OCI-M2 (cell line): ENCODE measurements around the gene C16orf95.
"Not testable (repeated sequence)": the region's sequence is repeated elsewhere in the genome, so short reads cannot be mapped to it uniquely, and the experiment has no call there.

Experiments
- DNase-seq: peaks from one replicate; lab custom pipeline; 2025; ENCODE audit not compliant: unreplicated experiment; lab: John Stamatoyannopoulos, UW

Gene C16orf95

DNA sequence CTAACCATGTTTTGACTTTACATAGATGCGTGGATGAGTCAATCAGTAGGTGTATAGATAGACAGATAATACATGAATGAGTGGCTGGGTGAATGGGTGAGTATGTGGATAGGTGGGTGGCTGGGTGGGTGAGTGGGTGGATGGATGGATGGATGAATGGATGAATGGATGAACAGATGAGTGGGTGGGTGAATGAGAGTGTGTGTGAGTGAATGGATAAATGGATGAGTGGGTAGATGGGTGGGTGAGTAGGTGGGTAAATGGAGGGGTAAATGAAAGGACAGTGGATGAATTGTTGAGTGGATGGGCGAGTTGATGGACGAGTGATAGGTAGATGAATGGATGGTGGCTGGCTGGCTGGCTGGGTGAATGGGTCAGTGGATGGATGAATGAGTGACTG is 23.2 kb downstream of the C16orf95 start:
- no peak for DNase-seq

GRCh38 chr16:87291944-87292343 is 25.2 kb downstream of the C16orf95 start:
- DNase-seq: no peak

- DNase-seq: no peak
Measured at GRCh38 chr16:87288753-87289362, 28.3 kb downstream of the C16orf95 start.

DNA sequence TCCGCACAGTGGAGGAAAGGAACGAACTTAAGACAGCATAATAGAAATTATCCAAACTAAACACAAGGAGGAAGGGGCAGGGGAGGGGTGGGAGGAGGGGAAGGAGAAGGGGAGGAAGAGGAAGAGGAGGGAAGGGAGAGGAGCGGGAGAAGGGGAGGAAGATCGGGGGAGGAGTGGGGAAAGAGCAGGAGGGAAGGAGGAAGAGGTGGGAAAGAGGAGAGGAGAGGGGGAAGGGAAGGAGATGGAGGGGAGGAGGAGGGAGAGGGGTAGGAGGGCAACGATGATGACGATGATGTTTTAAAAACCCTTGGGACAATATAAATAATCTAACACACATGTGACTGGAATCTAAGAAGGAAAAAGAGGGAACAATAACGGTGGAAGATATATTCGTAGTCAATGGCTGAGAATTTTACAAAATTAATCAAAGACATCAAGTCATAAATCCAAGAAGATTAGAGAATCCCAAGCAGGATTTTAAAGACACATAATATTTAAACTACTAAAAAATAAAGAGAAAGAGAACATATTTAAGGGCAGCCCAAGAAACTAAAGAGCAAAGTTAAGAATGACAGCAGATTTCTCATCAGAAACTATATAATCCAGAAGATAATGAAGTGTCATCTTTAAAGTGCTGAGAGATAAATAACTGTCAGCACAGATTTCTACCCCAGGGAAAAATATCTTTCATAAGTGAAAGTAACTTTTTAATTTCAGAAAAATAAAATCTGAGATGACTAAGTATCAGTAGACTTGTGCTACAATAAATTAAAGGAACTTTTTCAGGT is 30.2 kb downstream of the C16orf95 start:
- no peak for DNase-seq

GRCh38 chr16:87284183-87284582 is 33.0 kb downstream of the C16orf95 start:
- DNase-seq: no peak

DNA sequence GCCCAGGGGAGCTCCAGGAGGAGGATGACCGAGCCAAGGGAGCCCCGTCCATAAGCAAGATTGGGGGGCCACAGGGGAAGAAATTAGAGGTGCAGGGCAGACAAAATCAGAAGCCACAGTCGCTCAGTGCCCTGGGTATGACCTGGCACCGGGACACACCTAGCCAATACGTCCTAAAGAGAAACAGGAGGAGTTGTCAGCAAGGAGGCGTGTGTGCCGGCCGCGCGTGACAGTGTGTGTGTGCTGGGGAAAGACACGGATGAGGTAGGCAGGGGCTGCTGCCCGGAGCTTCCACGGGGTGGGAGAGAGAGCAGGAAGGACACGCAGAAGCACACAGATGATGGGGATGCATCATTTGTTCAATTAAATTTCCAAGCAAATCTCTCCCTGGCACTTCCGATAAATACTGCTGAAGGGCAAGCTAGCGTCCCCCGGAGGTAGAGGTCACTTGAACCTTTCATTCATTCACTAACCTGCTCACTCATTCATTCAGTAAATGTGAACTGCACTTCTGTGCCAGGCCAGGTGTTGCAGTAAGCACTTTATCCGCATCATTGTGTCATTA is 38.0 kb downstream of the C16orf95 start:
- DNase-seq: no peak

GRCh38 chr16:87278191-87279093 is 38.8 kb downstream of the C16orf95 start:
- DNase-seq: no peak

GRCh38 chr16:87276924-87277323 is 40.3 kb downstream of the C16orf95 start:
- no peak for DNase-seq

GRCh38 chr16:87276091-87276701 is 41.0 kb downstream of the C16orf95 start:
- no peak for DNase-seq

DNA sequence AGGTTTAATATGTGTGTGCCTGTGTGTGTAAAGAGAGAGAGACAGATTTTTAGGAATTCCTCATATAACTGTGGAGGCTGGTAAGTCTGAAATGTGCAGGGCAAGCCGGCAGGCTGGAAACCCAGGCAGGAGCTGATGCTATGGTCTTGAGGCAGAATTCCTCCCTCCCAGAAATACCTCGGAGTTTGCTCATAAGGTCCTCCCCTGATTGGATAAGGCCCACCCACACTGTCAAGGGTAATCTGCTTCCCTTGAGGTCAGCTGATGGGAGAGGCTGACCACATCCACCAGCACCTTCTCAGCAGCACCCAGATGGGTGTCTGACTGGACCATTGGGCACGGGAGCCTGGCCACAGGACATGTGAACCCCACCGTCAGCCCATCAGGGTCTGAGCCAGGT is 42.4 kb downstream of the C16orf95 start:
- DNase-seq: no peak

- DNase-seq: no peak
Measured at GRCh38 chr16:87273471-87274030, 43.6 kb downstream of the C16orf95 start.

DNA sequence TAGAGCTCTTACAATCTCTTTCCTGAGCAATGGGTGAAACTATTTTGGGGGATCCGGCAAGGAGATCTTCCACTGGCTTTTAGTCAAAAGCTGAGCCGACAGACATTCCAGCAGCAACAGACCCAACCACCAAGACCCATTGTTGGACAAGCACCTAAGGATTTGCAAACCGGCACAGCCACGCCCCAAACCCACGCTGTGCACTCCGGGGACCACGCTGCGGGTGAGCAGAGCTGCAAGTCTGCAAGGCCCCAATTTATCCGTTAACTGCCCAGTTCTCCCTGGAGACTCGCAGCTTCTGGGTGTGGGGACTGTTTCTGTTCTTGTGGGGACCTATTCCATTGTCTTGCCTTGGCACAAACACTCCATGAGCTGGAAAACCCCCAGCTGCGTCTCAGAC is 45.9 kb downstream of the C16orf95 start:
- no peak for DNase-seq

GRCh38 chr16:87267566-87267965 is 49.6 kb downstream of the C16orf95 start:
- no peak for DNase-seq

DNA sequence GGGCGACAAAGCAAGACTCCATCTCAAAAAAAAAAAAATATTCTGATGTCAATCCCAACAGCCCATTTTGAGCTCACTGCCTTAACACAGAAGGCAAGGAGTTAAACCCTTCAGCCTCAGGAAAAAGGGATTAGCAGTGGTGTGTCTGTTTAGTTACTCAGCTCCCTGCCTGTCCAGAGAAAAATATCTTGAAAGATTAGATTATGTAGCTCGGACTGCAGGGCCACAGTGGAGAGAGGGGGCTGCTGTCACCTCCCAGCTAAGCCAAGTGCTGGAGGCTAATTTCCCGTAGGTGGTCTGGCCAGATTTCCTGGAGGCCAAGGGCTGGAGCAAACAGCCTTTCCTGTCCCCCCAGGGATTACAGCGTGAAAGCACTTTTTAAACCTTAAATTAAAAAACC is 50.3 kb downstream of the C16orf95 start:
- DNase-seq: no peak

- DNase-seq: no peak
Measured at GRCh38 chr16:87265261-87265660, 51.9 kb downstream of the C16orf95 start.

DNA sequence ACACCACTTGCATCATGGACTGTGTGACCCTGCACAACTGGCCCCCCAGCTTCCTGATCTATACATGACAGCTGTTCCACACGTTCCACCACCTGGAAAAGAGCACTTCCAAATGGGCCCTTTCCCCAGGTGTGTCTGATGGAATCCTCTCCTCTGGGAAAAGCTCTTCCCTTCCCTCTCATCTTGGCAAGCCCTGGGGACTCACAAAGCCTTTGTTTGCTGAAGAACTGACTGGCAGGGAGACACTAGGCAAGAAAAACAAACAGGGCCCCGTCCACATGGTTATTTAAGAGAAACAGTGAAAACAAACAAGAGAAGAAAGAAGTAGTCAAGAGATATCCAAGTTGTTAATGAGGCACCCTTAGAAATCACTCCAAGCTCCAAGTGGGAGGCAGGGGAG is 52.6 kb downstream of the C16orf95 start:
- DNase-seq: no peak

GRCh38 chr16:87263418-87264052 is 53.7 kb downstream of the C16orf95 start:
- no peak for DNase-seq

DNA sequence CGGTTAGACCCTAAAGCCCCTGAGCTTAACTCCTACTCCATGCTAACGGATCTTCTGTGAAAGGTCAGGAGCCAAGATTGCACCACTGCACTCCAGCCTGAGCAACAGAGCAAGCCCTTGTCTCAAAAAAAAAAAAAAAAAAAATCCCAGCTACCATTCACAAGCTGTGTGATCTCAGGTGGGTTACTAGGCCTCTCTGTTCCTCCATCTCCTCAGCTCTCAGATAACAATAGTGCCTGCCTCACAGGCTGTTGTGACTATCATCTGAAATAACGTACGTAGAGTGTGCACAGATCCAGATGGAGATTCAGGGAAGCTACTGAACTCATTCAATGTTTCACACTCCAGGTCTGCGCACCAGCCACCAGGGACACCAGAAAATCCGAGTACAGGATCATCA is 57.8 kb downstream of the C16orf95 start:
- no peak for DNase-seq

DNA sequence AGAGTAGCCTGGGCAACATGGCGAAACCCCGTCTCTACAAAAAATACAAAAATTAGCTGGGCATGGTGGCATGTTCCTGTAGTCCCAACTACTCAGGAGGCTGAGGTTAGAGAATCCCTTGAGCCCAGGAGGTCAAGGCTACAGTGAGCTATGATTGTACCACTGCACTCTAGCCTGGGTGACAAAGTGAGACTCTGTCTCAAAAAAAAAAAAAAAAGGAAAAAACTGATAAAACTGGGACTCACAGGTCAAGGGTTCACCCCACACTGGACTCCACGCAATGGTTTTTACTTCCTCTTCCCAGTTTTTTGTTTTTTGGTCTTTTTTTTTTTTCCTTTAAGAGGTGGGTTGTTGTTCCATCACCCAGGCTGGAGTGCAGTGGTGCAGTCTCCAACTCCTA is 58.5 kb downstream of the C16orf95 start:
- not testable (repeated sequence) for DNase-seq

DNA sequence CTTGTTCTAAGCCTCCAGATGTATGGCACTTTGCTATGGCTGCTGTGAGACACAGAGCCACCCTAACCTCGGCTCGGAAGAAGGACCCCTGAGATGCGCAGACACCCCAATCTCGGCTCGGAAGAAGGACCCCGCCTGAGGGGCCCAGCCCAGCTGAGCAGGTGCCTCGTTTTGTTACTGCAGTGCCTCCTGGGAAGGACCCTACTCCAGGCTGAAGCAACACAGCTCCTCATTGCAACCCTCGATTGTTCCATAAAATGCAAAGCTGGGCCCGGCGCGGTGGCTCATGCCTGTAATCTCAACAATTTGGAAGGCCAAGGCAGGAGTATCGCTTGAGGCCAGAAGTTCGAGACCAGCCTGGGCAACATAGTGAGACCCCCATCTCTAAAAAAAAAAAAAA is 61.3 kb downstream of the C16orf95 start:
- DNase-seq: no peak
